Choroid plexus epithelial cell (primary cell): ENCODE data around the gene MYO10.
A peak's percentile ranks its signal among the peaks of the same experiment; 100 is the strongest.

Experiments
- DNase-seq: peaks from one replicate; pipeline ENCODE4 v3.0.0-alpha.2; 2010; ENCODE audit warnings: low read depth
- H3K4me3 ChIP-seq: 2 replicates; pipeline ENCODE4 v1.5.1; 2011; ENCODE audit warnings: low read depth, mild to moderate bottlenecking, control low read depth, low read length, moderate library complexity
- CTCF ChIP-seq: conservative IDR thresholded peaks from 2 replicates; pipeline ENCODE4 v1.5.1; 2011; ENCODE audit warnings: low read depth, mild to moderate bottlenecking, control low read depth, inconsistent platforms, low read length, moderate library complexity

MYO10 gene

GRCh38 chr5:16679190-16679589, 256.9 kb downstream of the MYO10 start:
- no peak for TF ChIP-seq CTCF
- DNase-seq = no peak
- H3K4me3 ChIP-seq = no peak overlapping the region

- no peak for TF ChIP-seq CTCF
Measured at GRCh38 chr5:16675806-16676205, 260.3 kb downstream of the MYO10 start.

GRCh38 chr5:16674750-16675149, 261.3 kb downstream of the MYO10 start:
- TF ChIP-seq CTCF = no peak
- H3K4me3 ChIP-seq = no peak overlapping the region
- no peak for DNase-seq

More at GRCh38 chr5:16675806-16676205, 260.3 kb downstream of the MYO10 start:
- no peak overlapping the region for H3K4me3 ChIP-seq
- no peak for DNase-seq

- H3K4me3 ChIP-seq = no peak overlapping the region
- no peak for TF ChIP-seq CTCF
- no peak for DNase-seq
Measured at GRCh38 chr5:16673241-16674201, 262.6 kb downstream of the MYO10 start.

- TF ChIP-seq CTCF = no peak
- no peak overlapping the region for H3K4me3 ChIP-seq
- no peak for DNase-seq
Measured at GRCh38 chr5:16671208-16671607, 264.9 kb downstream of the MYO10 start.

GRCh38 chr5:16669776-16670175, 266.3 kb downstream of the MYO10 start:
- TF ChIP-seq CTCF = no peak
- H3K4me3 ChIP-seq = no peak overlapping the region
- peak; percentile 95 for DNase-seq

GRCh38 chr5:16668631-16669030, 267.5 kb downstream of the MYO10 start:
- H3K4me3 ChIP-seq = no peak overlapping the region
- no peak for TF ChIP-seq CTCF
- DNase-seq = no peak
